B cell (primary cell): ENCODE data around the gene SRSF2. TPM values are rescaled to one million over a fixed set of nuclear protein-coding genes. Genes with fewer than 3 reads are reported as not detected.

Experiments used
- ATAC-seq: fragments of 200-7000 bp; cut with Tn5 transposase; one replicate; pipeline ENCODE4 v1.10.0; 2021; ENCODE audit warnings: low read depth, mild to moderate bottlenecking, moderate number of reproducible peaks, moderate library complexity
- CTCF ChIA-PET: fragments of 350-600 bp; sonication (Branson Sonifier 250); formaldehyde crosslinking; loops from one replicate; lab custom pipeline; 2021; ENCODE audit warnings: antibody characterized with exemption, inconsistent platforms; lab: Charles Lee
- POLR2A ChIA-PET: fragments of 350-600 bp; sonication (Branson Sonifier 250); formaldehyde crosslinking; loops from one replicate; lab custom pipeline; 2021; ENCODE audit warnings: antibody characterized with exemption; lab: Charles Lee
- DNase-seq: peaks from one replicate; pipeline ENCODE4 v3.0.0; 2013
- H2AFZ ChIP-seq: 2 replicates; pipeline ENCODE4 v1.6.1; 2012; ENCODE audit warnings: mild to moderate bottlenecking, low read depth, low read length; ENCODE audit not compliant: insufficient read depth, poor library complexity, severe bottlenecking
- H3K27ac ChIP-seq, 2 donors: 1 replicate in 1 of 2; 2 replicates in 1 of 2; pipeline ENCODE4 v1.5.1; 2012 to 2013; ENCODE audit warnings: low read length in 2 of 2, mild to moderate bottlenecking in 2 of 2, moderate library complexity in 1 of 2
- H3K27me3 ChIP-seq, 4 experiments: fragments of 200-600 bp in 1 of 4; sonication (generic) in 1 of 4; replicated peaks in 1 of 4; 1 replicate in 2 of 4; 2 replicates in 2 of 4; pipeline versions ENCODE4 v1.6.1 to v1.7.0; 2013 to 2016; ENCODE audit warnings: low read length in 3 of 4, mild to moderate bottlenecking in 2 of 4, mixed read lengths in 1 of 4, moderate library complexity in 1 of 4; ENCODE audit not compliant: insufficient read depth in 4 of 4, control insufficient read depth in 3 of 4; ENCODE audit errors: control extremely low read depth in 1 of 4
- H3K36me3 ChIP-seq, 2 experiments: replicated peaks in 1 of 2; 1 replicate in 1 of 2; 2 replicates in 1 of 2; pipeline versions ENCODE4 v1.6.1 to v1.7.1; 2013; ENCODE audit warnings: low read length in 1 of 2; ENCODE audit not compliant: insufficient read depth in 2 of 2, control insufficient read depth in 1 of 2; ENCODE audit errors: control extremely low read depth in 1 of 2, extremely low read depth in 1 of 2
- H3K4me1 ChIP-seq, 2 donors: fragments of 200-600 bp in 1 of 2; sonication (generic) in 1 of 2; 1 replicate in 1 of 2; 2 replicates in 1 of 2; pipeline versions ENCODE4 v1.5.1 to v1.6.1; 2013 to 2017; ENCODE audit warnings: low read length in 2 of 2; ENCODE audit not compliant: control insufficient read depth in 2 of 2, insufficient read depth in 2 of 2
- H3K4me2 ChIP-seq: replicated peaks from 2 replicates; pipeline ENCODE3; 2012; ENCODE audit warnings: mild to moderate bottlenecking, low read depth, low read length; ENCODE audit not compliant: poor library complexity, severe bottlenecking
- H3K4me3 ChIP-seq, 5 experiments: fragments of 200-600 bp in 1 of 5; sonication (generic) in 1 of 5; 1 replicate in 3 of 5; 2 replicates in 2 of 5; pipeline versions ENCODE4 v1.5.1 to v1.7.0; 2011 to 2016; ENCODE audit warnings: low read length in 4 of 5, mild to moderate bottlenecking in 4 of 5, low read depth in 2 of 5, control low read depth in 1 of 5, moderate library complexity in 1 of 5; ENCODE audit not compliant: insufficient read depth in 1 of 5; ENCODE audit errors: control extremely low read depth in 1 of 5, extremely low read depth in 1 of 5
- H3K79me2 ChIP-seq: fragments of 200-600 bp; sonication (generic); one replicate; pipeline ENCODE4 v1.6.0; 2016; ENCODE audit warnings: low read length; ENCODE audit not compliant: control insufficient read depth, insufficient read depth
- H3K9ac ChIP-seq: fragments of 200-600 bp; sonication (generic); 2 replicates; pipeline ENCODE4 v1.6.1; 2017; ENCODE audit warnings: mild to moderate bottlenecking, low read length, moderate library complexity
- H3K9me3 ChIP-seq, 3 donors: one replicate each; pipeline versions ENCODE4 v1.6.1 to v1.7.1; 2013; ENCODE audit warnings: low read length in 2 of 3; ENCODE audit not compliant: control insufficient read depth in 2 of 3, insufficient read depth in 1 of 3; ENCODE audit errors: control extremely low read depth in 1 of 3
- H4K20me1 ChIP-seq: 2 replicates; pipeline ENCODE4 v1.6.0; 2012; ENCODE audit warnings: mild to moderate bottlenecking, low read length; ENCODE audit not compliant: insufficient read depth, control insufficient read depth, poor library complexity, severe bottlenecking
- H3K27ac Mint-ChIP-seq: one replicate; pipeline ENCODE4 v1.8.0; 2021; ENCODE audit warnings: mixed read lengths
- H3K27me3 Mint-ChIP-seq: one replicate; pipeline ENCODE4 v1.8.0; 2021; ENCODE audit warnings: mixed read lengths
- H3K4me1 Mint-ChIP-seq: one replicate; pipeline ENCODE4 v1.8.0; 2021; ENCODE audit warnings: mixed read lengths
- H3K4me3 Mint-ChIP-seq: one replicate; pipeline ENCODE4 v1.8.0; 2021; ENCODE audit warnings: mixed read lengths
- H3K9me3 Mint-ChIP-seq: one replicate; pipeline ENCODE4 v1.8.0; 2022; ENCODE audit warnings: mixed read lengths; ENCODE audit not compliant: insufficient read depth
- CTCF ChIP-seq: fragments of 200-600 bp; IDR thresholded peaks from one replicate; pipeline ENCODE4 v1.8.0; 2022; ENCODE audit warnings: antibody characterized with exemption, mild to moderate bottlenecking
- EZH2 ChIP-seq: IDR thresholded peaks from 2 replicates; pipeline ENCODE4 v1.6.1; 2012; ENCODE audit warnings: borderline replicate concordance, low read depth, mild to moderate bottlenecking, moderate library complexity, low read length; ENCODE audit not compliant: insufficient read depth, poor library complexity, severe bottlenecking
- WGBS: methylation state at CpG from one replicate; pipeline ENCODE4 v1.1.5; 2013; ENCODE audit warnings: missing lambda C conversion rate; ENCODE audit not compliant: insufficient coverage; 5-methylcytosine and 5-hydroxymethylcytosine counted together
- intact Hi-C: fragments of 100-400 bp; cut with micrococcal nuclease; formaldehyde crosslinking; loops from one replicate; pipeline ENCODE4 v1.10.0; 2022
- polyA plus RNA-seq: library from polyadenylated mRNA; depleted of rRNA; stranded (reverse); fragments of >200 nt; gene quantifications from 2 replicates; pipeline ENCODE4 v1.2.3, GENCODE V29; 2012
- total RNA-seq, 2 donors: library from RNA; stranded (reverse); fragments of 120-200 nt in 1 of 2; gene quantifications; 1 replicate in 1 of 2; 2 replicates in 1 of 2; pipeline versions ENCODE4 v1.2.3 to v1.2.4, GENCODE V29; 2013 to 2022

Gene SRSF2
- total and polyA plus RNA-seq, 2 donors (not counting 1 experiment from before 2014, with no cell fraction given): 362 to 764 TPM

- Mint-ChIP-seq H3K9me3 (no peaks in the 10 kb centered on the region), H3K27me3 (no peaks in the 10 kb centered on the region), H3K27ac (peak overlapping the region; percentile 89), H3K4me3 (peak overlapping the region; percentile 95), H3K4me1 (peaks cover 62% of the 10 kb centered on the region)
- Histone ChIP-seq H4K20me1 (peaks cover 9% of the 10 kb centered on the region), H2AFZ (peak overlapping the region; percentile 12), H3K4me3 (peak overlapping the region; percentile 93 to 99 (median 97)), H3K4me1 (peaks cover 42 to 43% of the 10 kb centered on the region in 2 donors), H3K4me2 (peak overlapping the region; percentile 92), H3K79me2 (peaks cover 77% of the 10 kb centered on the region), H3K27me3 (no peaks in the 10 kb centered on the region), H3K36me3 (peaks cover 0 to 48% of the 10 kb centered on the region in 2 experiments), H3K9me3 (no peaks in the 10 kb centered on the region), H3K27ac (peak overlapping the region; percentile 70 to 97), H3K9ac (peak overlapping the region; percentile 87)
- TF ChIP-seq CTCF (no peak), EZH2 (no peak)
- no peak for DNase-seq
- intact Hi-C loops: loop anchor here (5.0 kb wide), 3 partner anchors 407 to 1222 kb away; partner anchors contain the start of genes CASKIN2, SEC14L1, TNRC6C and TSEN54
- CTCF ChIA-PET: interaction anchor here (0.8 to 4.3 kb wide), 3 partner anchors 9 to 19 kb away, joined by 3 to 29 read pairs (median 5); partner anchors contain the start of genes JMJD6 and METTL23
- 1% methylated on average over 16 of the region's 20 CpGs for WGBS
- POLR2A ChIA-PET: interaction anchor here (0.5 to 5.6 kb wide), 5 partner anchors 9 to 1944 kb away, joined by 3 to 75 read pairs (median 4); partner anchors contain the start of genes JMJD6 and METTL23
- ATAC-seq: no peak
These were observed 1.4 kb downstream of the SRSF2 start for GRCh38 chr17:76735586-76736348.
